ENCODE measurements around the gene DDIT4. TPM values are rescaled to one million over a fixed set of nuclear protein-coding genes. Genes with fewer than 3 reads are reported as not detected.

The DDIT4 gene
- total and polyA plus RNA-seq, 9 of the 15 experiments (the other 6 are each of a cell fraction or from before 2014, with no cell fraction given): 8.2 to 675 (median 159) TPM

DNA sequence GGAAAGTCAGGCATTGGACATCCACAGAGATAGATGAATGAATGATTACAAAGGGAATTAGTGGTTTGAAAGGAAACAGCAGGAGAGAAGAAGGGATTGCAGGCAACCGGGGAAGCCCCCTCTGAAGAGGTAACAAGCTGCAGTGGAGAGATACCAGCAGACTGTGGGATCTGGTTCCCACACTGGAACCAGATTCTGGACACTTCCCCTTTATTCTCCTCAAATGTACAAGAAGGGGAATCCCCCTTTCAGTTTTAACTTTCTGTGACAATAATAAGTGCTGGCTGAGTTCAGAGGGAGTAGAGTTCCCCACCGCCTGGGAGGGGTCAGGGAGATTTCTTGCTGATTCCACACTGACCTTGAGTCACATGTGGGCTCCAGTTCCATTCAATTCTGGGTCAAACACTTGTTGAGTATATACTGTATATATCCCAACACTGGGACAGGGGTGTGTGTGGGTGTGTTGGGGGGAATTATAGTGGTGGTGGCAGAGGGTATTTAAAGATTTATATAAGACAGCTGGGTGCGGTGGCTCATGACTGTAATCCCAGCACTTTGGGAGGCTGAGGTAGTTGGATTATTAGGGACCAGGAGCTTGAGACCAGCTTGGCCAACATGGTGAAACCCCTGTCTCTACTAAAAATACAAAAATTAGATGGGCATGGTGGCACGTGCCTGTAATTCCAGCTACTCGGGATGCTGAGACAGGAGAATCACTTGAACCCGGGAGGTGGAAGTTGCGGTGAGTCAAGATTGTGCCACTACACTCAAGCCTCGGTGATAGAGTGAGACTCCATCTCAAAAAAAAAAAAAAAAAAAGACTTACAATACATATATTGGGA is 16.5 kb upstream of the DDIT4 start (continued):
- TF ChIP-seq ZNF512 (tag; IDR thresholded peaks at IDR 0.05) (no peak), ZNF384 (IDR thresholded peaks at IDR 0.05; ENCODE audit: low read depth, low read length) (no peak), BMI1 (IDR thresholded peaks at IDR 0.05; ENCODE audit: low read length) (no peak), ZSCAN32 (CRISPR knock-in tag; IDR thresholded peaks at IDR 0.05) (no peak), BHLHE40 (IDR thresholded peaks at IDR 0.05; ENCODE audit: low read length) (peak; percentile 9; the same call in 1 of the 2 replicates), RNF219 (CRISPR knock-in tag; IDR thresholded peaks at IDR 0.05) (no peak), ZNF311 (CRISPR knock-in tag; IDR thresholded peaks at IDR 0.05) (no peak), NFIX (CRISPR knock-in tag; IDR thresholded peaks at IDR 0.05; ENCODE audit: low read depth) (0 out of 2 replicates have a peak, but pooled peaks have one; percentile 6), MECOM (CRISPR knock-in tag; IDR thresholded peaks at IDR 0.05) (no peak), TARDBP (IDR thresholded peaks at IDR 0.05) (peak; percentile 83), ZNF780A (CRISPR knock-in tag; IDR thresholded peaks at IDR 0.05) (no peak), EGR1 (conservative IDR thresholded peaks at IDR 0.05) (no peak), NFXL1 (CRISPR knock-in tag; IDR thresholded peaks at IDR 0.05) (no peak), ARID1B (IDR thresholded peaks at IDR 0.05) (peak; percentile 94), ZNF124 (CRISPR knock-in tag; IDR thresholded peaks at IDR 0.05) (no peak), ZNF212 (CRISPR knock-in tag; IDR thresholded peaks at IDR 0.05) (no peak), ZNF561 (CRISPR knock-in tag; conservative IDR thresholded peaks at IDR 0.05) (no peak), MED1 (CRISPR knock-in tag; IDR thresholded peaks at IDR 0.05; ENCODE audit: borderline replicate concordance) (no peak), ZNF75A (CRISPR knock-in tag; IDR thresholded peaks at IDR 0.05) (no peak), KAT2B (IDR thresholded peaks at IDR 0.05; ENCODE audit: low read depth, low read length) (no peak)
- TF ChIP-seq, protein P1, sequence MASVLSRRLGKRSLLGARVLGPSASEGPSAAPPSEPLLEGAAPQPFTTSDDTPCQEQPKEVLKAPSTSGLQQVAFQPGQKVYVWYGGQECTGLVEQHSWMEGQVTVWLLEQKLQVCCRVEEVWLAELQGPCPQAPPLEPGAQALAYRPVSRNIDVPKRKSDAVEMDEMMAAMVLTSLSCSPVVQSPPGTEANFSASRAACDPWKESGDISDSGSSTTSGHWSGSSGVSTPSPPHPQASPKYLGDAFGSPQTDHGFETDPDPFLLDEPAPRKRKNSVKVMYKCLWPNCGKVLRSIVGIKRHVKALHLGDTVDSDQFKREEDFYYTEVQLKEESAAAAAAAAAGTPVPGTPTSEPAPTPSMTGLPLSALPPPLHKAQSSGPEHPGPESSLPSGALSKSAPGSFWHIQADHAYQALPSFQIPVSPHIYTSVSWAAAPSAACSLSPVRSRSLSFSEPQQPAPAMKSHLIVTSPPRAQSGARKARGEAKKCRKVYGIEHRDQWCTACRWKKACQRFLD (CRISPR knock-in tag; IDR thresholded peaks at IDR 0.05): no peak
- TF ChIP-seq, protein P2, sequence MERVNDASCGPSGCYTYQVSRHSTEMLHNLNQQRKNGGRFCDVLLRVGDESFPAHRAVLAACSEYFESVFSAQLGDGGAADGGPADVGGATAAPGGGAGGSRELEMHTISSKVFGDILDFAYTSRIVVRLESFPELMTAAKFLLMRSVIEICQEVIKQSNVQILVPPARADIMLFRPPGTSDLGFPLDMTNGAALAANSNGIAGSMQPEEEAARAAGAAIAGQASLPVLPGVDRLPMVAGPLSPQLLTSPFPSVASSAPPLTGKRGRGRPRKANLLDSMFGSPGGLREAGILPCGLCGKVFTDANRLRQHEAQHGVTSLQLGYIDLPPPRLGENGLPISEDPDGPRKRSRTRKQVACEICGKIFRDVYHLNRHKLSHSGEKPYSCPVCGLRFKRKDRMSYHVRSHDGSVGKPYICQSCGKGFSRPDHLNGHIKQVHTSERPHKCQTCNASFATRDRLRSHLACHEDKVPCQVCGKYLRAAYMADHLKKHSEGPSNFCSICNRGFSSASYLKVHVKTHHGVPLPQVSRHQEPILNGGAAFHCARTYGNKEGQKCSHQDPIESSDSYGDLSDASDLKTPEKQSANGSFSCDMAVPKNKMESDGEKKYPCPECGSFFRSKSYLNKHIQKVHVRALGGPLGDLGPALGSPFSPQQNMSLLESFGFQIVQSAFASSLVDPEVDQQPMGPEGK (CRISPR knock-in tag; IDR thresholded peaks at IDR 0.05; ENCODE audit: borderline replicate concordance): no peak
